Germinal center (tissue), 1 donor: ENCODE results near the gene CDH2.

Experiments
- DNase-seq: peaks from one replicate; pipeline ENCODE4 v3.0.0; 2012; ENCODE audit warnings: mixed read lengths, low spot score

The CDH2 gene

DNA sequence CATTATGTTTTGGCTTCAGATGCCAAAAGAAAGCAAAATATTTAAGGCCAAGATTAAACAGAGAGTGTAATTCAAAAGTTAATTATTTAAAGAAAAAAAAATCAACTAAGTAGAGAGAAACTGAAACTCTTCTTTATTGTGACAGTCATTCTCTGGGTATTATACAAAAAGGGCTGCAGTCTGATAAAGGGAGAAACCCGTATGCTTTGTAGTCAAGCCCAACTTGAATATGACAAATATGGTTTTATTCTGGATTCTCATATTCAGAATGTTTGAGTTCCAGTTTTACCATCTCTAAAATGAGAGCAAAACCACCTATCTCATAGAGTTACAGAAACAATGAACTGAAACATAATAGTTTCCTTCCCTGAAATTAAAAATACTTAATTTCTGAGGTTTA, 8.2 kb downstream of the CDH2 start:
- DNase-seq: no peak

GRCh38 chr18:28167835-28168349, 9.0 kb downstream of the CDH2 start:
- no peak for DNase-seq

GRCh38 chr18:28164771-28165483, 12.0 kb downstream of the CDH2 start:
- no peak for DNase-seq

- DNase-seq: no peak
These were observed 13.6 kb downstream of the CDH2 start for GRCh38 chr18:28163201-28163775.

GRCh38 chr18:28161608-28162599, 15.0 kb downstream of the CDH2 start:
- no peak for DNase-seq

DNA sequence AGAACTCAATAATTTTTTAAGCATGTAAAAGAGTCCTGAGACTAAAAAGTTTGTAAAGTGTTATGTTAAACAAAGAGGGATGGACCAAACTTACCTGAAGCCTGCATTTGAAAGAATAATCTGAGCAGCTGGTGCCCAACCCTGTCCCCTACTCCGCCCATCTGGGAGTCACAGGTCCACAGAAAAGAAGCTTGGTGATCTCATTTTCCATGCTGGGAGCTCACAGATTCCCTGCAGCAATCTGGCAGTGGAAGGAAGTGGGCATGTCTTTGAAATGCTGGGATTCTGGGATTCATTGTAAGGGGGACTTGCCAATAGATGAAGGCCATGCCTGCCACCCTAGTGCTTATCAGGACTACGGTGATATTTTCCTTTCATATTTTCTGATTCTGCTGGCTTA, 17.9 kb downstream of the CDH2 start:
- DNase-seq: no peak

DNA sequence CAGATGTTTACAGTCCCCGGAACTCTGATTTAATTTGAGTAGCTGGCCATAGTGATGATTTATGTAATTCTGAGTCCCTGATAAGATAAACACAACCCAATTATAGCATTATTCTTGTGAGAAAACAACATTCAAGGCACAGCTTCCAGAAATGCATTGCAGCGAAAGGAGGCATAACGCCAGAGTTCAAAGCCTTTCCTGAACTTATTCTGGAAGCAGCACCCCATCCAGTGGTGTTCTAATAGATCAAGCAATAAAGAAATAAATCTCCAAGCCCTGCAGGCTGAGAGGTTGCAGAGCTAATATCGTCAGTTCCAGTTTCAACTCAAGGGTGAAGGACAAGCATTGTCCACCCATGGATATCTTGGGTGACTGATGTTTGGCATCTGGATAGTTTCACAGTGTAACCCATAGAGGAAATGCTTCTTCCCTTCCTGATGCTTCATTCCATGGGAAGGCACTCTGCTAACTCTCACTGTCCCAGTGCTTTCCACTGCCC, 18.8 kb downstream of the CDH2 start:
- DNase-seq: no peak

- DNase-seq: no peak
These were observed 23.4 kb downstream of the CDH2 start for GRCh38 chr18:28153485-28154065.

DNA sequence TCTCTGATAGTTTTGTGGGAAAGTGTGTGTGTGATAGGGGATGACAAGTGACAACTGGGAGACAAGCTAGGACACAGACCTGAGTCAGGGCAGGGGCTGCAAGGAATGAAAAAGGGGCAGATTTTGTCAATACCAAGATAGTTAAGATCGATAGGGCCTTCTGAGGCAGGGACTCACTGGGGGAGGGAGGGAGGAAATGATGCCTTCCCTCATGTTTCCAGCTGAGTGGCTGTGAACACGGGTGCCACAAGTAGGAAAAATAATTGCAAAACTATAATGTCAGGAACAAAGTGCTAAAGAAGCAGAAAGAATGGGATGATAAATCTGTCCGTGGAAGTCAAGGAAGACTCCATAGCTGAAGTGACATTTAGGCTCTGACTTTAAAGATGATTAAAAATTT, 24.2 kb downstream of the CDH2 start:
- no peak for DNase-seq

- DNase-seq: no peak
These were observed 24.6 kb downstream of the CDH2 start for GRCh38 chr18:28152354-28152753.

GRCh38 chr18:28151434-28151833, 25.5 kb downstream of the CDH2 start:
- no peak for DNase-seq

DNA sequence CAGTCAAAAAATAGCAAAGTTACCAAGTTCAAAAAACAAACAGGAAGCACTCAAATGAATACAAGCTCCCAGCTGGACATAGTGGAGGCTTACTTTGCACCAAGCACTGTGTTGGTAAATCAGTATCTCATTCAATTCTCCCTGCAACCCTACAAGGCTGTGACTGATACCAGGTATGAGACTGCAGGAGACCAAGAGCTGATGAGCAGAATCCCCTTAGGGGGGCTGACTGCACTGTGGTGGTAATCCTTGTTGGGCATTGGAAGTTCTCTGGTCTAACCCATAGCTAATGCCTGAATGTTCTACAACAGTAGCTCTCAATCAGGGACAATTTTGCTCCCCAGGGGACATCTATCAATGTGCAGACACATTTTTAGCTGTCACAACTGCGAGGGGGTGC, 26.0 kb downstream of the CDH2 start:
- DNase-seq: no peak

DNA sequence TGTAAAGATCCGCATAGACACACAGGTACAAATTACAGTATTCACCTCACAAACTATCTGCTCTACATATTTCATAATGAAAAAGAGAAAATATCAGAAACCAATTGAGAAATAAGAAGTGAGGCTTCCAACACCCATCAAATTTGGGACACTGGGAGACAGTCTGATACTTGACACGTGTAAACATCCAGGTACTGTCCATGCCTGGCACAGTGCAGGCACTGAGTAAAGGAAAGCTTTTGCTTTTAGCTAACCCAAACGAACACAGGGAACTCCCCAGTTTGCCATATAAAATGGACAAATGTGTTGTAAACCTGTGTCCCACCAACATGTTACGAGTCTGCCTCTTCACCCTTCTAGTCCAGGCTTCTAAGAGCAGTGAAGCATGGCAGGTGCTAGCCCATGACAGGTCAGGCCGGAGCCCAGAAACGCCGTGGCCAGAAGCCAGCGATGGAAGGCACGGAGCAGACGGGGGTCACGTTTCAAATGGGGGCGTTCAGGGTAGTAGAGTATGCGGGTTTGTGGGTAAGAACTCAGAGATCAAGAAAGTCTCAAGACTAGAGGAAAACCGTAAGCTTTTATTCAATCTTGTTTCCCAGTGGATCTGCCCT, 27.0 kb downstream of the CDH2 start:
- no peak for DNase-seq

DNA sequence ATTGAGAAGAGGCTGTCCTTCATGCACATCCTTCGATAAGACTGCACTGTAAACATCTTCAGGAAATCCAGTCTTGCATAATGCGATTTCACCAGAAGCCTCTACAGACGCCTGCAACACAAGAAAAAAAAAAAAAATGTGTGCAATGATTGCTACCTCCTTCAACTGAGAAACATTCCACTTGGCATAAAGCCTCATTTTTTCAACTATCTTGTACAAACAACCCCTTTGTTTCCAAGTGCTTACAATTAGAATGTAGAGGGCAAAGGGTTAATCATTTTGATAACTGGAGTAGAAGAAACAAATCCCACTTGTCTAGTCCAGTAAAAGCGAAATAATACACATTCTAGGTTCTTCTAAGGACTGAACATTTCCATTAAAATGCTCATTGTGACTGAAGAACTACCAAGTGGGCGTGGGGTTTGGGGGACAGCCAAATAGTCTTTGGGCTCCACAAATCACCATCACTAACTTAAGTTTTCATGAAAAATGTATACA, 29.2 kb downstream of the CDH2 start:
- DNase-seq: no peak

- DNase-seq: no peak
These were observed 33.2 kb downstream of the CDH2 start for GRCh38 chr18:28143725-28144124.

DNA sequence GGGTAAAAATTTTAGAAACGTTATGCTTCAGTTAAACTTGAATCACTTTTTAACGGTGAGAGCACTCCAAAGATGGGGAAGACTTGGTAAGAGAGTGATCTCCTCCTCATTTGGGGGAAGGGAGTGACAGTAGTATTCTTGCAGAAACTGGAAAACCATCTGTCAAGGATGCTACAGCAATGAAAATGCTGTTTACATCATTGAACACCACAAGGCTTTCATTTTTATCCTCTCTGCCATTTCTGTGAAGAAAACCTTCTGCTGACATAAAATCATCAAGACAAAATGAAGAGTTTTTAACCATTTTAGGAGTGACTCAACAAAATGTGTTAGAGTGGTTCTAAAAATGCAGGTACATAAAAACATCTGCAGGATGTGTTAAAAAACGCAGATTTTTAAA, 38.1 kb downstream of the CDH2 start:
- DNase-seq: no peak

- no peak for DNase-seq
These were observed 40.9 kb downstream of the CDH2 start for GRCh38 chr18:28136071-28136470.

DNA sequence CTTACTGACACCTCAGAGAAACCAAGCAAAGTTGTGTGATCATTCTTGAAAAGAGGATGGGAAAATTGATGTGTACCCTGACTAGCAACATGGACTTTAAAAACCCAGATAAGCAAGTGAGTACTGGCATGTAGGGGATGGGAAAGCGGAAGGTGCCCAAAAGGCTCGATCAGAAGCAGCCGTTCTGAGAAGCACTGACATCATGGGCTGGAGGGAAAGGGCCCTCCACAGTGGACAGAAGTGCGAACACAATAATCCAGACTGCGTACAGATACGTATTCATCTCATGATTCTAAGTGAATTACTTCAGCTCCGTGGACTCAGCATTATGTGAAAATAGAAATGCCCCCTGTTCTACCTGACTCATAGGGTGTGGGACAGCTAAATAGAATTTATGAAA, 42.2 kb downstream of the CDH2 start:
- no peak for DNase-seq

DNA sequence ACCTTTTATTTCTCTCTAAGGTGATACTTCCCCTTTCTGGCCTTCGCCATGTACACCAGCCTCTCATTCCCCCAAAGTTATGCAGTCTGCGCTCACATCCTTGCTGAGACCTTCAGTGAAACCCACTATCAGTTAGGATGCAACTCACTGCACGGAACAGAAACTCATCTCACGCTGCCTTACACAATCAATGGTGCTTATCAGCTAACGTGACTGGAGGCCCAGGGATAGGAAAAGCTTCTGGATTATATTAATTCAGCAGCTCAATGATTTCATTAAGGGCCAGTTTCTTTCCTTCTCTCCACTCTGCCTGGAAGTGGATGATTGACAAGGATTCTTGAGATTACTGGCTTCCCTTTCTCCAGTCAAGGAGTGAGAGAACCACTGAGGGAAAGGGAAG, 44.8 kb downstream of the CDH2 start:
- no peak for DNase-seq

GRCh38 chr18:28128659-28128980, 48.3 kb downstream of the CDH2 start:
- no peak for DNase-seq

DNA sequence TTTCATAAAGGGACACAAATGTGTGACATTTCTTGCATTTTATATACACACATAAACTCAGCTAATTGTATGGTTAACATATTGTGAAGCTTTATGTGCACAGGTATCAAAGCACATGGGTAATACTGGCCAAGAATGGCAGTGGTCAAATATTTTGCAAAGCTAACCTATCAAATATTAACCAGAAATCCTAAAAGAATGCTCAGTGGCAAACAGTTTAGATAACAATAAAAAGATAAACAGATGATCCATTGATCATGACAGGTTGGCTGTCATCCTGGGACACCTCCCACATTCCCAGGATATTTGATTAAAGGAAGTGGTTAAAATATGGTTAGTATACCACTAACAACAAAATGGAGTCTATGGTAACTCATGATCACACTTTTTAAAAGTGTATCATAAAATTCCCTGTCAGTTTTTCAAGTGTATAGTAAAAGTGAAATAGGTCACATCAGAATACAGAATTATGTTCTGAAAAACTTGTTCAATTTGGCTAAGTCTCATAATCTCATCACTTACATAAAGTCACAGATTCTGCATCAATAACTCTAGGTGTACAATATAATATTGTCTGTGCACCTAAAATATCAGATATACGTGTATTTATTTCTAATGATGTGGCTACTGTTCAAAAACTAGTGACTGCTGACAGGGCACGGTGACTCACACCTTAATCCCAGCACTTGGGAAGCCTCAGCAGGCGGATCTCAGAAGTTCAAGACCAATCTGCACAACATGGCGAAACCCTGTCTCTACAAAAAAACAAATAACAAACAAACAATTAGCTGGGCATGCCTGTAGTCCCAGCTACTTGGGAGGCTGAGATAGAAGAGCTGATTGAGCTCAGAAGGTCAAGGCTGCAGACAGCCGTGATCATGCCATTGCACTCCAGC, 48.9 kb downstream of the CDH2 start:
- DNase-seq: no peak
